Erythroblast (primary cell): ENCODE data around the gene CYSTM1.

ENCODE experiments used
- GATA1 ChIP-seq: IDR thresholded peaks from 2 replicates; pipeline ENCODE4 v1.6.1; 2011; ENCODE audit warnings: low read depth, mild to moderate bottlenecking, control low read depth, low read length, moderate library complexity
- POLR2A ChIP-seq: IDR thresholded peaks from 2 replicates; pipeline ENCODE4 v1.6.1; 2011; ENCODE audit warnings: mild to moderate bottlenecking, low read length

- no peak for TF ChIP-seq POLR2A
- TF ChIP-seq GATA1 = no peak
Measured at GRCh38 chr5:140197023-140197422, 22.0 kb downstream of the CYSTM1 start.
